GM19238 (cell line): ENCODE results near the gene LGI4.

Experiments
- DNase-seq: peaks from one replicate; pipeline ENCODE4 v3.0.0; 2011; ENCODE audit warnings: low spot score; ENCODE audit not compliant: insufficient read length

The LGI4 gene

GRCh38 chr19:35088131-35088913 is 46.5 kb downstream of the LGI4 start:
- no peak for DNase-seq

DNA sequence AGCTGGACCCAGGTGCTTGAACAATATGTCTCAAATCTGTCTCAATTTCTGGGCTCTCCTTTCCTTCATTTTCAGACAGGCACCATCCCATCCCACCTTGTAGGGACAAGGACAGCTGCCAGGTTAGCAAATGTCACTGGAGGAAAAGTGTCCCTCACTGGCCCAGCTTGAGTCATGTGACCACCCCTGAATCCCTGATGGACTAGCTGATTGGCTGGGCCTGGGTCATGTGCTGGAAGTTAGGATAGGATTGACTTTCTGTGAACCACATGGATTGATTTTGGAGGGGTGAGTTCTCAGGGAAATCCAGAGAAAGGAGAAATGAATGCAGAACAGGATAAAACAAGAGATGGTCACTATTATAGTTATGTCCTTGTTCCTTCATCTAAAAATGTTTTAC is 47.5 kb downstream of the LGI4 start:
- DNase-seq = no peak

GRCh38 chr19:35086455-35086854 is 48.4 kb downstream of the LGI4 start:
- no peak for DNase-seq

DNA sequence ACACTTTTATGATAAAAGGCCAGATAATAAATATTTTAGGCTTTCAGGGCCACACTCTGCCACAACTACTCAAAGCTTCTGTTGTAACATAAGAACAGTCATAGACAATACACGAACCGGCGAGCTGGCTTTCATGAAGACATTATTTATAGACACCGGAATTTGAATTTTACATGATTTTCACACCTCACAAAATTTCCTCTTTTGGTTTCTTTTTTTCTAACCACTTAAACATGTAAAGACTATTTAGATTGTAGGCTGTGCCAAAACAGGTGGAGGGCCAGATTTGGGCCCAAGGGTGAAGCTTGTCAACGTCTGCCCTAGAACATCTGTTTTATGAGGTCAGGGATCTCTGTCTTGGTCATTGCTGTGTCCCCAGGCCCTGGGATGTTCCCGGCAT is 48.9 kb downstream of the LGI4 start:
- DNase-seq = peak; percentile 51

- no peak for DNase-seq
Observed at GRCh38 chr19:35084509-35084762, 50.4 kb downstream of the LGI4 start.

DNA sequence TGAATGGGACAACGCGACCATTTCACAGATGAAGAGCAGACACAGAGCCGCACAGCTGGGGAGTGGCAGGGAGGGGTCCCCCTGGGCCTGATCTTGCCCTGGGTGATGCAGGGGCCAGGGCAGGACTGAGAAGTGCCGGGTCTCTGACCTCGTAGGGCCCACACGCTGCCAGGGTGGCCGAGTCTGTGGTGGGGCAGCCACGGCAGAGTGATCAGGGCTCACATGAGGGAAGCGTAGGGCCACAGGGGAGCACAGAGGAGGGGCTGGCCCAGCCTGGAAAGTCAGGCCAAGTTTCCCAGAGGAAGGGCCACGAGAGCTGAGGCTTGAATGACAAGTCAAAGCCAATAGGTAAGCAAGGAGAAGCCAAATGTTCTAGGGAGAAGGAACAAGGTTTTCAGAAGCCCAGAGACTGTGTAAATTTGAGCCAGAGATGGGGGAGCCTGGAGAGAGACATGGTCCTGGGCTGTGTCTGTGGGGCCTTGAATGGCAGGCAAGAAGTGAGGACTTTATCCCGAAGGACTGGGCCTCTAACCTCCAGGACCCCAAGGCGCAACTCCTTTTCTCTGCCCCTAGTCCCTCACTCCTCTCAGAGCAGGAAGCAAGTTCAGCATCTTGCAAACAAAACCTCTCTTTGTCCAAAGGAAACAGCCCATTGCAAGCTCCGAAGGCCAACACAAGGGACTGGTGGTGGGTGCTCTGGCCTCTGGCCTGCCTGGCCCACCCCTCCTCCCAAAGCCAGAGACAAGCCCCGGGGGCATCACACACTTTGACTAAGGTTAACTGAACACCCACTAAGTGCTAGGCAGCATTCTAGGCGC is 51.0 kb downstream of the LGI4 start:
- DNase-seq = no peak

GRCh38 chr19:35081201-35081600 is 53.7 kb downstream of the LGI4 start:
- DNase-seq = no peak

DNA sequence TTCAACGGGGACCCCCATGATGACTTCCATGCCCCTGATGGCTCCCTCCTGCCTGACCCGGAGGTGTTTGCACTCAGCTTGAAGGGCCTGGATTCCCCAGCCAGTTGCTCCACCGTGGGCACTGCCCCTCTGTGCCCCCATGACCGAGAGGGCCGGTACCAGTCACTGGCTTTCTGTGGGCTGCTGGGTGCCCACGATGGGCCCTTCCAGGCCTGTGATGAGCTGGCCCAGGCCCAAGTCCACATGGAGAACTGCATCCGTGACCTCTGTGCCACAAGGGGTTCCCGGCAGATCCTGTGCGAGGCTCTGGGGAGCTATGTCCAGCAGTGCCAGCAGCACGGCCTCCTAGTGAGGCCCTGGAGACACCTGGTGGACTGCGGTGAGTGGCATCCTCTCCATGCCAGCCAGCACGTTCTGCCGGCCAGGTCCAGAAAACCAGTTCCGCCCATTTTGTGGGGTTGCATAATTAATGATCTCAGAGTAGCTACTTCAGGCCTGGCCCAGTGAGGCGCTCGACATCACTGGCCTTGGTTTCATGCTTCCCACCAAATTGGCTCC is 54.2 kb downstream of the LGI4 start:
- DNase-seq = no peak

DNA sequence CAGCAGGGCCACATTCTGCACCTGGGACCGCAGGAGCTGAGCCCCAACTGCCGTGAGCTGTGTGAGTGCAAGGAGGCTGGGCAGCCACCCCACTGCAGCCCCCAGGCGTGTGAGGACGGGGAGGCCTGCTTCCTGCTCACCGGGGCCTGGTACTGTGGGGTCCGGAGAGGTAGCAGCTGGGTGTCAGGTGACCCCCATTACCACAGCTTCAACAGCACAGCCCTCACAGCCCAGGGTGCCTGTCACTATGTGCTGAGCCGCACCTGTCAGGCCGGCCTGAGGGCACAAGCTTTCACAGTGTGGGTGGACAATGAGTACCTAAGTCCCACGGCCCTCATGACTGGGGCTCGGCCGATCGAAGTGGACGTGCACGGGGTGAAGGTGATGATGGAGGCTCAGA is 55.0 kb downstream of the LGI4 start:
- DNase-seq = no peak

- DNase-seq = no peak
Observed at GRCh38 chr19:35077411-35078223, 57.2 kb downstream of the LGI4 start.

DNA sequence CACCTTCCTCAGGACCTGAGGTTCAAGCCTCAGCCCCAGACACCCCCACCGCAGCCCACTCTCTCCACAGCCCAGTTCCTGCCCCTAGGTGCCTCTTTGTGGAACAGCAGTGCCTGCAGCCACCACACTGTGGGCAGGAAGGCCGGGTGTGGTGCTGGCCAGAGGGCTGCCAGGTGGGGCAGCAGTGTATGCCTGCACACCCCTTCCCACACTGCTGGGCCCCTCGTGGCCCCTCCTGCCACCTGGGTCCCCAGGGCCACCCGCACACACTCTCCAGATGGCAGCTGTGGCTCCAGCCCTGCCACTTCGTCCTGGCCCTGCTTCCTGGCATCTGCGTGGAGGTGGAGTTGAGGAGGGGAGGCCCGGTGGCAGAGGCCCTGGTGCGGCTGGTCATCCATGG is 58.2 kb downstream of the LGI4 start:
- DNase-seq = no peak

GRCh38 chr19:35076026-35076370 is 58.9 kb downstream of the LGI4 start:
- DNase-seq = no peak

GRCh38 chr19:35075202-35076025 is 59.4 kb downstream of the LGI4 start:
- DNase-seq = no peak
